LNCaP clone FGC (cell line): ENCODE measurements around the gene SEPTIN3.

Source experiments
- DNase-seq: peaks from one replicate; pipeline ENCODE4 v3.0.0-alpha.2; 2011; ENCODE audit warnings: low read depth
- H3K4me3 ChIP-seq: 2 replicates; pipeline ENCODE4 v1.5.1; 2011; ENCODE audit warnings: mild to moderate bottlenecking, low read depth, low read length, control low read depth
- CTCF ChIP-seq: IDR thresholded peaks from 2 replicates; pipeline ENCODE4 v1.5.1; 2012; ENCODE audit warnings: mild to moderate bottlenecking; ENCODE audit not compliant: control insufficient read depth, insufficient read depth; ENCODE audit errors: extremely low read depth

Gene SEPTIN3

GRCh38 chr22:41949297-41949965, 19.8 kb upstream of the SEPTIN3 start:
- no peak for TF ChIP-seq CTCF
- no peak for DNase-seq
- H3K4me3 ChIP-seq: no peak overlapping the region

GRCh38 chr22:41951898-41952474, 17.3 kb upstream of the SEPTIN3 start, which contains the start of gene SMIM45:
Gene SMIM45 (plus strand): TSS chr22:41952150.
- H3K4me3 ChIP-seq: no peak within 1 kb of the TSS
- DNase-seq: no peak
- no peak for TF ChIP-seq CTCF

- no peak for DNase-seq
- no peak overlapping the region for H3K4me3 ChIP-seq
- TF ChIP-seq CTCF: no peak
Measured at GRCh38 chr22:41952713-41953112, 16.5 kb upstream of the SEPTIN3 start.

- TF ChIP-seq CTCF: no peak
- DNase-seq: no peak
- H3K4me3 ChIP-seq: no peak overlapping the region
Measured at GRCh38 chr22:41957941-41958556, 11.2 kb upstream of the SEPTIN3 start.

GRCh38 chr22:41963453-41964111, 5.7 kb upstream of the SEPTIN3 start:
- TF ChIP-seq CTCF: no peak
- H3K4me3 ChIP-seq: no peak overlapping the region
- DNase-seq: no peak

DNA sequence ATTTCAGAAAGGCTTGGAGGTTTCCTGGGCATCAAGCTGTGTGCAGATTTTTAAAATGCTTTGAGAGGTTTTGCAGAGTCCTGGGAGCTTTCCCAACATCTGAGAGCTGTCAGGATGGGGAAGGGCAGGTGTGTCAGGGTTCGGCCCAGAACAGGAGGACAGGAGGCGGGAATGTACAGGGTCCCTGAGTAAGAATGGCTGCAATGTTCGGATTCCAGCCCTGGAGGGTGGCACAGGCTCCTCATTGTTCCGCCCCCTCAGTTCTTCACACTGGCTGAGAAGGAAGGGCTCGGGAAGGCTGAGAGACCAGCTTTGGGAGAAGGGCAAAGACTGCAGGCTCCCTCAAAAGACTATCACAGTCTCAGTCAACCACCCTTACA, 5.1 kb upstream of the SEPTIN3 start:
- TF ChIP-seq CTCF: no peak
- no peak for DNase-seq

GRCh38 chr22:41966225-41966606, 3.0 kb upstream of the SEPTIN3 start:
- DNase-seq: no peak
- TF ChIP-seq CTCF: no peak
- H3K4me3 ChIP-seq: no peak overlapping the region

More for the DNA sequence above, 5.1 kb upstream of the SEPTIN3 start:
- no peak overlapping the region for H3K4me3 ChIP-seq
